HUES64 (cell line): ENCODE measurements around the gene SELENOM.
"Not testable (repeated sequence)": the region's sequence is repeated elsewhere in the genome, so short reads cannot be mapped to it uniquely, and the experiment has no call there.

Source experiments
- H3K27ac ChIP-seq: 2 replicates; pipeline ENCODE4 v1.7.0; 2013; ENCODE audit warnings: low read depth, low read length, inconsistent platforms
- H3K27me3 ChIP-seq: 2 replicates; pipeline ENCODE4 v1.6.1; 2013; ENCODE audit warnings: mild to moderate bottlenecking, low read length; ENCODE audit not compliant: insufficient read depth
- H3K36me3 ChIP-seq: 2 replicates; pipeline ENCODE4 v1.6.1; 2013; ENCODE audit warnings: mild to moderate bottlenecking, low read length; ENCODE audit not compliant: insufficient read depth
- H3K4me1 ChIP-seq: 2 replicates; pipeline ENCODE4 v1.6.1; 2013; ENCODE audit warnings: mild to moderate bottlenecking, low read length, moderate library complexity; ENCODE audit not compliant: insufficient read depth
- H3K4me3 ChIP-seq: 2 replicates; pipeline ENCODE4 v1.5.1; 2013; ENCODE audit warnings: mild to moderate bottlenecking, low read length, moderate library complexity
- H3K9ac ChIP-seq: 2 replicates; pipeline ENCODE4 v1.6.1; 2013; ENCODE audit warnings: mild to moderate bottlenecking, low read depth, low read length
- H3K9me3 ChIP-seq: 2 replicates; pipeline ENCODE4 v1.6.1; 2013; ENCODE audit warnings: low read depth, low read length; ENCODE audit not compliant: insufficient read depth
- WGBS: fragments of 150-250, 120-280 bp; methylation state at CpG from one replicate; pipeline ENCODE4 v1.1.7; 2013; ENCODE audit warnings: missing lambda C conversion rate; 5-methylcytosine and 5-hydroxymethylcytosine counted together

Gene SELENOM

DNA sequence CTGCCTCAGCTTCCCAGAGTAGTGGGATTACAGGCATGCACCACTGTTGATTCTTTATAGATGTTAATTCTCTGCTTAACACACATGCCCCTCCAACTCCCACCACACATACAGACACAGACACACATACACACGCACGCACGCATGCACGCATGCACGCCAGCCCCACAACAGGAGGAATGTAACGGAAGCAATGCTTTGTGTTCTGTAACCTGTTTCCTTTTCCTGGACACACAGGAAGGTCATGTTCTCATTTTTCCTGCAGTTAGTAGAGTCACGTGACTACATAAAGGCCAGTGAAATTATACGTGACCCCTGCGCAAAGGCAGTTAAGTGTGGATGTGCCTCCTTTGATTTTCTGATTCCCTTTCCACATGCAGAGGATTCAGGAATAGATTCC is 34.2 kb downstream of the SELENOM start:
- H3K36me3 ChIP-seq, H3K4me3 ChIP-seq, H3K27ac ChIP-seq, H3K27me3 ChIP-seq, H3K9me3 ChIP-seq, H3K9ac ChIP-seq, H3K4me1 ChIP-seq: not testable (repeated sequence)
- 95% methylated on average over 9 of the region's 9 CpGs for WGBS

DNA sequence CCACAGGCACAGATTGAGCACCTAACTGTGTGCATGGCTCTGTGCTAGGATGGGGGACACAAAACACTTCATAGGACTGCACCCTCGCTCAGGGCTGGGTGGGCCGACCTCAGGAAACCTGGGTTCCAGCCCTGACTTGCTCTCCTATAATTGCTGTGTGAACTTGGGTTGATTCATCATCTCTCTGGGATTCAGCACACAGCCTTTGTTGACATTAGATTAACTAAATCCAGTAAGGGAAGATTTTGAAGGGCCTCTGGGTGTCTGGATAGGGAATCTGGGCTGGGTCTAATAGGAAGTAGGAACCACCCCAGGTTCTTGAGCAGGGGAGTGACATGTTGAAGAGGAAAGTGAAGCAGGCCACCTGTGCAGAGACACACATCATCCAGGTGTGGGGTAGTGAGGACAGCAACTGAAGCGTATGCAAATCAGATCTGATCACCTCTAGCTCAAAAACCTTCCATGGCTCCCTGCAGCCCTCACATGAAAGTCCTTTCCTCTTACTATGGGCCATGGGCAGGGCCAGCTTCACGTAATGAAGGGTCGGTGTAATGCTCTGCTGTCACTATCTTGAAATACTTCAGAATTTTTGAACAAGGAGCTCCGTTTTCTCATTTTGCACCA is 37.6 kb downstream of the SELENOM start:
- not testable (repeated sequence) for H3K27me3 ChIP-seq, H3K9ac ChIP-seq
- WGBS: 94% methylated on average over 6 of the region's 6 CpGs

GRCh38 chr22:31068970-31069369 is 38.4 kb downstream of the SELENOM start:
- no peak overlapping the region for H3K9ac ChIP-seq
- no peak overlapping the region for H3K27ac ChIP-seq
- H3K9me3 ChIP-seq: no peaks in the 10 kb centered on the region
- H3K36me3 ChIP-seq: no peaks in the 10 kb centered on the region
- no peak overlapping the region for H3K4me3 ChIP-seq
- H3K27me3 ChIP-seq: no peaks in the 10 kb centered on the region
- 79% methylated on average over 11 of the region's 11 CpGs for WGBS
- no peaks in the 10 kb centered on the region for H3K4me1 ChIP-seq

More for the DNA sequence above, 37.6 kb downstream of the SELENOM start:
- not testable (repeated sequence) for H3K27ac ChIP-seq, H3K4me3 ChIP-seq, H3K9me3 ChIP-seq, H3K4me1 ChIP-seq, H3K36me3 ChIP-seq

DNA sequence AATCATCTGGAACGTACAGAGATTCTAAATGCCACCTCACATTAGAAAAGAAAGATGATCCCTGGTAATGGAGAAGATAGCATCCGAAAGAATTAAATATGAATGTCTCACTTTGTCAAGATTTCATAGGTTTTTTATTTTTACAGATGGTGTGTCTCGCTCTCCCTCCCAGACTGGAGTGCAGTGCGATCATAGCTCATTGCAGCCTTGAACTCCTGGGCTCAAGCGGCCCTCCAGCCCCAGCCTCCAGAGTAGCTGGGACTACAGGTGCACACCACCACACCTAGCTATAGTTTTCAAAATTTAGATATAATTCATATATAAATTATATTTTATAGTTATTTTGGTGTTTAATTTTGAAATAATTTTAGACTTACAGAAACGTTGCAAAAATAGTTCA is 43.0 kb downstream of the SELENOM start:
- no peaks in the 10 kb centered on the region for H3K27me3 ChIP-seq

GRCh38 chr22:31062566-31063230 is 44.7 kb downstream of the SELENOM start:
- no peaks in the 10 kb centered on the region for H3K4me1 ChIP-seq
- WGBS: 100% methylated on average over 2 of the region's 2 CpGs
- H3K4me3 ChIP-seq: no peak overlapping the region
- H3K36me3 ChIP-seq: no peaks in the 10 kb centered on the region
- no peak overlapping the region for H3K27ac ChIP-seq
- H3K9ac ChIP-seq: no peak overlapping the region
- no peaks in the 10 kb centered on the region for H3K27me3 ChIP-seq
- H3K9me3 ChIP-seq: no peaks in the 10 kb centered on the region

More for the DNA sequence above, 43.0 kb downstream of the SELENOM start:
- Histone ChIP-seq H3K36me3 (no peaks in the 10 kb centered on the region), H3K9ac (no peak overlapping the region), H3K9me3 (no peaks in the 10 kb centered on the region), H3K27ac (no peak overlapping the region), H3K4me3 (no peak overlapping the region), H3K4me1 (no peaks in the 10 kb centered on the region)
- 98% methylated on average over 6 of the region's 6 CpGs for WGBS

GRCh38 chr22:31059663-31060062 is 47.7 kb downstream of the SELENOM start:
- not testable (repeated sequence) for H3K9me3 ChIP-seq, H3K4me1 ChIP-seq

GRCh38 chr22:31056986-31057599 is 50.3 kb downstream of the SELENOM start:
- no peaks in the 10 kb centered on the region for H3K9me3 ChIP-seq
- no peaks in the 10 kb centered on the region for H3K36me3 ChIP-seq
- H3K9ac ChIP-seq: no peak overlapping the region
- H3K4me3 ChIP-seq: no peak overlapping the region
- no peaks in the 10 kb centered on the region for H3K4me1 ChIP-seq
- H3K27me3 ChIP-seq: no peaks in the 10 kb centered on the region
- WGBS: 83% methylated on average over 5 of the region's 5 CpGs
- H3K27ac ChIP-seq: no peak overlapping the region

More at GRCh38 chr22:31059663-31060062, 47.7 kb downstream of the SELENOM start:
- H3K9ac ChIP-seq, H3K36me3 ChIP-seq, H3K27ac ChIP-seq, H3K27me3 ChIP-seq, H3K4me3 ChIP-seq: not testable (repeated sequence)
- WGBS: 88% methylated on average over 6 of the region's 6 CpGs

- Histone ChIP-seq H3K9me3 (no peaks in the 10 kb centered on the region), H3K4me1 (no peaks in the 10 kb centered on the region), H3K9ac (no peak overlapping the region), H3K36me3 (no peaks in the 10 kb centered on the region), H3K27me3 (no peaks in the 10 kb centered on the region), H3K4me3 (no peak overlapping the region), H3K27ac (no peak overlapping the region)
- 47% methylated on average over 13 of the region's 13 CpGs for WGBS
Measured at GRCh38 chr22:31055635-31056159, 51.7 kb downstream of the SELENOM start.

GRCh38 chr22:31055117-31055634 is 52.2 kb downstream of the SELENOM start:
- no peaks in the 10 kb centered on the region for H3K36me3 ChIP-seq
- H3K4me1 ChIP-seq: no peaks in the 10 kb centered on the region
- no peak overlapping the region for H3K4me3 ChIP-seq
- WGBS: 74% methylated on average over 5 of the region's 5 CpGs
- no peak overlapping the region for H3K27ac ChIP-seq
- H3K9me3 ChIP-seq: no peaks in the 10 kb centered on the region
- H3K9ac ChIP-seq: no peak overlapping the region
- no peaks in the 10 kb centered on the region for H3K27me3 ChIP-seq
